ENCODE data around the gene COPZ1. TPM values are rescaled to one million over a fixed set of nuclear protein-coding genes. Genes with fewer than 3 reads are reported as not detected.

Gene COPZ1
- total and polyA plus RNA-seq, 9 of the 15 experiments (the other 6 are each of a cell fraction or from before 2014, with no cell fraction given): 137 to 487 (median 233) TPM

- TF ChIP-seq, protein P1, sequence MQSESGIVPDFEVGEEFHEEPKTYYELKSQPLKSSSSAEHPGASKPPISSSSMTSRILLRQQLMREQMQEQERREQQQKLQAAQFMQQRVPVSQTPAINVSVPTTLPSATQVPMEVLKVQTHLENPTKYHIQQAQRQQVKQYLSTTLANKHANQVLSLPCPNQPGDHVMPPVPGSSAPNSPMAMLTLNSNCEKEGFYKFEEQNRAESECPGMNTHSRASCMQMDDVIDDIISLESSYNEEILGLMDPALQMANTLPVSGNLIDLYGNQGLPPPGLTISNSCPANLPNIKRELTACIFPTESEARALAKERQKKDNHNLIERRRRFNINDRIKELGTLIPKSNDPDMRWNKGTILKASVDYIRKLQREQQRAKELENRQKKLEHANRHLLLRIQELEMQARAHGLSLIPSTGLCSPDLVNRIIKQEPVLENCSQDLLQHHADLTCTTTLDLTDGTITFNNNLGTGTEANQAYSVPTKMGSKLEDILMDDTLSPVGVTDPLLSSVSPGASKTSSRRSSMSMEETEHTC (IDR thresholded peaks at IDR 0.05): no peak
- TF ChIP-seq IFI16 (CRISPR knock-in tag; IDR thresholded peaks at IDR 0.05) (no peak), NBN (IDR thresholded peaks at IDR 0.05; ENCODE audit: low read depth) (peak; percentile 73), CAMTA2 (CRISPR knock-in tag; conservative IDR thresholded peaks at IDR 0.05) (no peak), HDGF (IDR thresholded peaks at IDR 0.05) (0 out of 2 replicates have a peak, but pooled peaks have one; percentile 65), SREBF2 (CRISPR knock-in tag; IDR thresholded peaks at IDR 0.05) (no peak), SMARCA4 (IDR thresholded peaks at IDR 0.05) (no peak), SP1 (CRISPR knock-in tag; IDR thresholded peaks at IDR 0.05) (peak; percentile 94), POLR2AphosphoS2 (IDR thresholded peaks at IDR 0.05; ENCODE audit: low read length) (peak; percentile 83; the same call in 1 of the 2 replicates), PYGO2 (tag; IDR thresholded peaks at IDR 0.05) (0 out of 2 replicates have a peak, but pooled peaks have one; percentile 62), SIX5 (IDR thresholded peaks at IDR 0.05; ENCODE audit: borderline replicate concordance in 1 of 2, insufficient read depth in 1 of 2, low read depth in 1 of 2, low read length in 2 of 2) (no peak), SAFB (IDR thresholded peaks at IDR 0.05; ENCODE audit: borderline replicate concordance, low read depth, low read length) (no peak), TEAD4 (IDR thresholded peaks at IDR 0.05; ENCODE audit: low read length) (peak; percentile 31; the same call in 1 of the 2 replicates), TEAD4 (CRISPR knock-in tag; IDR thresholded peaks at IDR 0.05; ENCODE audit: borderline replicate concordance) (no peak), PKNOX1 (IDR thresholded peaks at IDR 0.05) (peak; percentile 99)
- TF ChIP-seq, protein P2, sequence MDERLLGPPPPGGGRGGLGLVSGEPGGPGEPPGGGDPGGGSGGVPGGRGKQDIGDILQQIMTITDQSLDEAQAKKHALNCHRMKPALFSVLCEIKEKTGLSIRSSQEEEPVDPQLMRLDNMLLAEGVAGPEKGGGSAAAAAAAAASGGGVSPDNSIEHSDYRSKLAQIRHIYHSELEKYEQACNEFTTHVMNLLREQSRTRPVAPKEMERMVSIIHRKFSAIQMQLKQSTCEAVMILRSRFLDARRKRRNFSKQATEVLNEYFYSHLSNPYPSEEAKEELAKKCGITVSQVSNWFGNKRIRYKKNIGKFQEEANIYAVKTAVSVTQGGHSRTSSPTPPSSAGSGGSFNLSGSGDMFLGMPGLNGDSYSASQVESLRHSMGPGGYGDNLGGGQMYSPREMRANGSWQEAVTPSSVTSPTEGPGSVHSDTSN (CRISPR knock-in tag; IDR thresholded peaks at IDR 0.05; ENCODE audit: low read depth): no peak; the same call in 1 of the 2 replicates
- TF ChIP-seq, protein P2 (tag; conservative IDR thresholded peaks at IDR 0.05; ENCODE audit: low read depth): peak; percentile 99; the same call in 1 of the 2 replicates
- TF ChIP-seq, protein P3, sequence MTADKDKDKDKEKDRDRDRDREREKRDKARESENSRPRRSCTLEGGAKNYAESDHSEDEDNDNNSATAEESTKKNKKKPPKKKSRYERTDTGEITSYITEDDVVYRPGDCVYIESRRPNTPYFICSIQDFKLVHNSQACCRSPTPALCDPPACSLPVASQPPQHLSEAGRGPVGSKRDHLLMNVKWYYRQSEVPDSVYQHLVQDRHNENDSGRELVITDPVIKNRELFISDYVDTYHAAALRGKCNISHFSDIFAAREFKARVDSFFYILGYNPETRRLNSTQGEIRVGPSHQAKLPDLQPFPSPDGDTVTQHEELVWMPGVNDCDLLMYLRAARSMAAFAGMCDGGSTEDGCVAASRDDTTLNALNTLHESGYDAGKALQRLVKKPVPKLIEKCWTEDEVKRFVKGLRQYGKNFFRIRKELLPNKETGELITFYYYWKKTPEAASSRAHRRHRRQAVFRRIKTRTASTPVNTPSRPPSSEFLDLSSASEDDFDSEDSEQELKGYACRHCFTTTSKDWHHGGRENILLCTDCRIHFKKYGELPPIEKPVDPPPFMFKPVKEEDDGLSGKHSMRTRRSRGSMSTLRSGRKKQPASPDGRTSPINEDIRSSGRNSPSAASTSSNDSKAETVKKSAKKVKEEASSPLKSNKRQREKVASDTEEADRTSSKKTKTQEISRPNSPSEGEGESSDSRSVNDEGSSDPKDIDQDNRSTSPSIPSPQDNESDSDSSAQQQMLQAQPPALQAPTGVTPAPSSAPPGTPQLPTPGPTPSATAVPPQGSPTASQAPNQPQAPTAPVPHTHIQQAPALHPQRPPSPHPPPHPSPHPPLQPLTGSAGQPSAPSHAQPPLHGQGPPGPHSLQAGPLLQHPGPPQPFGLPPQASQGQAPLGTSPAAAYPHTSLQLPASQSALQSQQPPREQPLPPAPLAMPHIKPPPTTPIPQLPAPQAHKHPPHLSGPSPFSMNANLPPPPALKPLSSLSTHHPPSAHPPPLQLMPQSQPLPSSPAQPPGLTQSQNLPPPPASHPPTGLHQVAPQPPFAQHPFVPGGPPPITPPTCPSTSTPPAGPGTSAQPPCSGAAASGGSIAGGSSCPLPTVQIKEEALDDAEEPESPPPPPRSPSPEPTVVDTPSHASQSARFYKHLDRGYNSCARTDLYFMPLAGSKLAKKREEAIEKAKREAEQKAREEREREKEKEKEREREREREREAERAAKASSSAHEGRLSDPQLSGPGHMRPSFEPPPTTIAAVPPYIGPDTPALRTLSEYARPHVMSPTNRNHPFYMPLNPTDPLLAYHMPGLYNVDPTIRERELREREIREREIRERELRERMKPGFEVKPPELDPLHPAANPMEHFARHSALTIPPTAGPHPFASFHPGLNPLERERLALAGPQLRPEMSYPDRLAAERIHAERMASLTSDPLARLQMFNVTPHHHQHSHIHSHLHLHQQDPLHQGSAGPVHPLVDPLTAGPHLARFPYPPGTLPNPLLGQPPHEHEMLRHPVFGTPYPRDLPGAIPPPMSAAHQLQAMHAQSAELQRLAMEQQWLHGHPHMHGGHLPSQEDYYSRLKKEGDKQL (CRISPR knock-in tag; IDR thresholded peaks at IDR 0.05; ENCODE audit: borderline replicate concordance): no peak
These were observed 44.3 kb upstream of the COPZ1 start, which contains the start of gene HNRNPA1 (continued) for GRCh38 chr12:54280468-54281260.
